Neural cell (in vitro differentiated cells): Measurements from ENCODE around the gene VARS1. TPM values are rescaled to one million over a fixed set of nuclear protein-coding genes. Genes with fewer than 3 reads are reported as not detected.

Source experiments
- H2AFZ ChIP-seq: fragments of 200-600, 300-800 bp; sonication (generic), shearing (Covaris generic); 2 replicates; pipeline ENCODE4 v1.6.0; 2014; ENCODE audit warnings: low read depth, mild to moderate bottlenecking, antibody characterized with exemption, low read length, moderate library complexity
- H3F3A ChIP-seq: fragments of 200-600 bp; shearing (Covaris generic); 2 replicates; pipeline ENCODE4 v1.6.1; 2016; ENCODE audit warnings: mild to moderate bottlenecking, moderate library complexity, mixed read lengths, antibody characterized with exemption, low read length; ENCODE audit not compliant: insufficient read depth, poor library complexity, severe bottlenecking
- H3K27ac ChIP-seq: fragments of 200-600, 300-800 bp; sonication (generic), shearing (Covaris generic); 2 replicates; pipeline ENCODE4 v1.5.1; 2014; ENCODE audit warnings: mild to moderate bottlenecking, low read length, moderate library complexity
- H3K27me3 ChIP-seq: fragments of 300-800, 200-600 bp; sonication (generic), shearing (Covaris generic); 2 replicates; pipeline ENCODE4 v1.6.0; 2014; ENCODE audit warnings: mild to moderate bottlenecking, low read depth, low read length, moderate library complexity; ENCODE audit not compliant: insufficient read depth
- H3K36me3 ChIP-seq: fragments of 300-800, 200-600 bp; sonication (generic), shearing (Covaris generic); 2 replicates; pipeline ENCODE4 v1.5.1; 2014; ENCODE audit warnings: mild to moderate bottlenecking, antibody characterized with exemption, low read length, moderate library complexity; ENCODE audit not compliant: insufficient read depth
- H3K4me2 ChIP-seq: fragments of 300-800, 200-600 bp; sonication (generic), shearing (Covaris generic); 2 replicates; pipeline ENCODE4 v1.6.0; 2014; ENCODE audit warnings: mild to moderate bottlenecking, low read length
- H3K4me3 ChIP-seq: fragments of 300-800, 200-600 bp; sonication (generic), shearing (Covaris generic); 2 replicates; pipeline ENCODE4 v1.5.1; 2014; ENCODE audit warnings: mild to moderate bottlenecking, low read length, moderate library complexity
- H3K79me2 ChIP-seq: fragments of 200-600 bp; shearing (Covaris generic); replicated peaks from 2 replicates; pipeline ENCODE4 v1.6.0; 2014; ENCODE audit warnings: mild to moderate bottlenecking, low read length, moderate library complexity; ENCODE audit not compliant: insufficient read depth
- H3K9ac ChIP-seq: fragments of 300-800, 200-600 bp; sonication (generic), shearing (Covaris generic); 2 replicates; pipeline ENCODE4 v1.6.1; 2016; ENCODE audit warnings: mild to moderate bottlenecking, low read length, mixed read lengths
- H3K9me2 ChIP-seq: fragments of 200-600 bp; shearing (Covaris generic); 2 replicates; pipeline ENCODE4 v1.6.1; 2016; ENCODE audit warnings: mild to moderate bottlenecking, low read length, mixed read lengths; ENCODE audit not compliant: insufficient read depth
- H3K9me3 ChIP-seq: fragments of 200-600, 300-800 bp; sonication (generic), shearing (Covaris generic); 2 replicates; pipeline ENCODE4 v1.6.1; 2016; ENCODE audit warnings: mild to moderate bottlenecking, mixed run types, low read length, moderate library complexity, mixed read lengths
- H4K20me1 ChIP-seq: fragments of 200-600 bp; shearing (Covaris generic); 2 replicates; pipeline ENCODE4 v1.6.1; 2016; ENCODE audit warnings: mild to moderate bottlenecking, mixed run types; ENCODE audit not compliant: insufficient read depth
- EP300 ChIP-seq: fragments of 450-650 bp; conservative IDR thresholded peaks from 2 replicates; pipeline ENCODE4 v1.6.1; 2014; ENCODE audit warnings: antibody characterized with exemption, mild to moderate bottlenecking, moderate library complexity; ENCODE audit not compliant: poor library complexity, severe bottlenecking
- EZH2 ChIP-seq: fragments of 200-600, 300-800 bp; shearing (Covaris generic), sonication (generic); IDR thresholded peaks from 2 replicates; pipeline ENCODE4 v1.6.1; 2014; ENCODE audit warnings: antibody characterized with exemption, low read length, borderline replicate concordance, mild to moderate bottlenecking; ENCODE audit not compliant: insufficient read depth, poor library complexity, severe bottlenecking
- MXI1 ChIP-seq: fragments of 450-650 bp; conservative IDR thresholded peaks from 2 replicates; pipeline ENCODE4 v1.6.1; 2014; ENCODE audit warnings: antibody characterized with exemption, mild to moderate bottlenecking; ENCODE audit not compliant: poor library complexity, severe bottlenecking
- POLR2AphosphoS5 ChIP-seq: IDR thresholded peaks from 2 replicates; pipeline ENCODE4 v1.6.1; 2012
- RAD21 ChIP-seq: fragments of 450-650 bp; conservative IDR thresholded peaks from 2 replicates; pipeline ENCODE4 v1.6.1; 2014; ENCODE audit warnings: antibody characterized with exemption, mild to moderate bottlenecking, moderate library complexity
- REST ChIP-seq: IDR thresholded peaks from 2 replicates; pipeline ENCODE4 v1.6.1; 2012; ENCODE audit warnings: borderline replicate concordance
- SMC3 ChIP-seq: fragments of 450-650 bp; conservative IDR thresholded peaks from 2 replicates; pipeline ENCODE4 v1.6.1; 2014; ENCODE audit warnings: antibody characterized with exemption, mild to moderate bottlenecking, moderate library complexity; ENCODE audit not compliant: poor library complexity
- TAF1 ChIP-seq: IDR thresholded peaks from 2 replicates; pipeline ENCODE4 v1.6.1; 2012; ENCODE audit warnings: low read depth
- polyA plus RNA-seq: library from polyadenylated mRNA; depleted of rRNA; stranded (reverse); fragments of >200 nt; gene quantifications from 2 replicates; pipeline ENCODE4 v1.2.3, GENCODE V29; 2014
- TF ChIP-seq, protein P1 (sequence below): fragments of 450-650 bp; IDR thresholded peaks from 2 replicates; pipeline ENCODE4 v1.5.1; 2014; ENCODE audit warnings: antibody characterized with exemption, mild to moderate bottlenecking, moderate library complexity; ENCODE audit not compliant: poor library complexity, severe bottlenecking

Gene VARS1
- polyA plus RNA-seq, 1 donor from 2014 or later: 40.9 TPM

DNA sequence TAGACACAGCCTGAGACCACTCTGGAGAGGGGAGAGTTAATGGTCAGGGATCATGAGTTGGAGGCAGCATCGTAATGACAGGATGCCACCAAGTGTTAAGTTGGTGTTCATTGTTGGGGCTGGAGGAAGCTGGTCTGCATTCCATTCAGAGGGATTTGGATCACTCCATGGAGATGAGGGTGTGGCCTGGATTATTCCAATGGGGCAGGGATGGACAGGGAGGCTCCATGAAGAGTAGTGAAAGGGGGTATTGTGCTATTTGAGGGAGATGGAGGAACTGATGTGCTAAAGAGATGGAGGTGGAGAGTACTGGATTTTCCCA lies 32.0 kb downstream of the VARS1 start:
- no peak overlapping the region for H3K4me2 ChIP-seq
- no peaks in the 10 kb centered on the region for H3K36me3 ChIP-seq
- TF ChIP-seq EZH2 (no peak), EP300 (no peak), POLR2AphosphoS5 (no peak), REST (no peak), MXI1 (no peak), TAF1 (no peak), RAD21 (no peak), SMC3 (no peak)
- TF ChIP-seq, protein P1, sequence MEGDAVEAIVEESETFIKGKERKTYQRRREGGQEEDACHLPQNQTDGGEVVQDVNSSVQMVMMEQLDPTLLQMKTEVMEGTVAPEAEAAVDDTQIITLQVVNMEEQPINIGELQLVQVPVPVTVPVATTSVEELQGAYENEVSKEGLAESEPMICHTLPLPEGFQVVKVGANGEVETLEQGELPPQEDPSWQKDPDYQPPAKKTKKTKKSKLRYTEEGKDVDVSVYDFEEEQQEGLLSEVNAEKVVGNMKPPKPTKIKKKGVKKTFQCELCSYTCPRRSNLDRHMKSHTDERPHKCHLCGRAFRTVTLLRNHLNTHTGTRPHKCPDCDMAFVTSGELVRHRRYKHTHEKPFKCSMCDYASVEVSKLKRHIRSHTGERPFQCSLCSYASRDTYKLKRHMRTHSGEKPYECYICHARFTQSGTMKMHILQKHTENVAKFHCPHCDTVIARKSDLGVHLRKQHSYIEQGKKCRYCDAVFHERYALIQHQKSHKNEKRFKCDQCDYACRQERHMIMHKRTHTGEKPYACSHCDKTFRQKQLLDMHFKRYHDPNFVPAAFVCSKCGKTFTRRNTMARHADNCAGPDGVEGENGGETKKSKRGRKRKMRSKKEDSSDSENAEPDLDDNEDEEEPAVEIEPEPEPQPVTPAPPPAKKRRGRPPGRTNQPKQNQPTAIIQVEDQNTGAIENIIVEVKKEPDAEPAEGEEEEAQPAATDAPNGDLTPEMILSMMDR: no peak
- no peaks in the 10 kb centered on the region for H3K79me2 ChIP-seq
- no peaks in the 10 kb centered on the region for H3F3A ChIP-seq
- no peak overlapping the region for H3K27ac ChIP-seq
- H3K9me2 ChIP-seq: no peaks in the 10 kb centered on the region
- no peak overlapping the region for H3K4me3 ChIP-seq
- H3K9ac ChIP-seq: no peak overlapping the region
- no peaks in the 10 kb centered on the region for H3K27me3 ChIP-seq
- H4K20me1 ChIP-seq: no peaks in the 10 kb centered on the region
- H2AFZ ChIP-seq: no peak overlapping the region
- no peaks in the 10 kb centered on the region for H3K9me3 ChIP-seq

DNA sequence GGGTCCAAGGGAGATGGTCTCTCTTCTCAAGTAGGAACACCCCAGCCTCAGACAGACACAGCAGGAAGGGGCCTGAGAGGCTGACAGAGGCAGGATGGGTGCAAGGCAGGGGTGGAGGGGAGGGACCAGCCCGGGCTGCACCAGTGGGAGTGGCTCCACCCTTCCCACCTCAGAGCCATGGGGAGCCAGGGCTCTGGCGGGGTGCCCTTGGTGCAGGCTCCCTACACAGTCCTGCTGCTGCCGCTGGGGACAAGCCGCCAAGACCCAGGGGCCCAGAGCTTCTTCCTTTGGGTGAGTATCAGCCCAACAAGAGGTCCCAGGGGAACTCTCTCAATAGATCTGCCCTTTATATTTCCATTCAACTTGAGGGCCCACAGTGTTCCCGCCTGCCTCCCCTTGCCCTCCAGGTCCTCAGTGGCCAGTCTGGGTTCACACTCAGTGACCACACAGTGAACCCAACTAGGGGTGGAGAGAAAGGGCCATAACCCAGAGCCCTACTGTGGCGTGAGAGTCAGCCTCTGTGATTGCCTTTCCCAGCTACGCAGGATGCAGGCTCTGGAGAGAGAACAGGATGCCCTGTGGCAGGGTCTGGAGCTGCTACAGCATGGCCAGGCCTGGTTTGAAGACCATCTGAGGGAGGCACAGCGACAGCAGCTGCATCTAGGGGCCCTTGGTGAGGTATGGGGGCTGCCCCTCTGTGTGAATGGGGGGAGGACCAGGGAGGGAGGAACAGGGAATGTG lies 32.5 kb downstream of the VARS1 start:
- no peaks in the 10 kb centered on the region for H3K9me3 ChIP-seq
- no peak overlapping the region for H3K4me2 ChIP-seq
- H3K27ac ChIP-seq: no peak overlapping the region
- no peaks in the 10 kb centered on the region for H4K20me1 ChIP-seq
- no peak for TF ChIP-seq SMC3
- no peak for TF ChIP-seq RAD21
- no peak for TF ChIP-seq TAF1
- no peak for TF ChIP-seq POLR2AphosphoS5
- TF ChIP-seq MXI1: no peak
- H3K9me2 ChIP-seq: no peaks in the 10 kb centered on the region
- no peak overlapping the region for H3K4me3 ChIP-seq
- no peaks in the 10 kb centered on the region for H3K36me3 ChIP-seq
- H3K79me2 ChIP-seq: no peaks in the 10 kb centered on the region
- H3K9ac ChIP-seq: no peak overlapping the region
- no peak overlapping the region for H2AFZ ChIP-seq
- no peaks in the 10 kb centered on the region for H3K27me3 ChIP-seq
- H3F3A ChIP-seq: no peaks in the 10 kb centered on the region
